ENCODE results near the gene CENPO. TPM values are rescaled to one million over a fixed set of nuclear protein-coding genes. Genes with fewer than 3 reads are reported as not detected.

CENPO gene
- total RNA-seq, 1 experiment from 2014 or later, result 27.9 TPM

GRCh38 chr2:24761866-24762265 lies 31.4 kb upstream of the CENPO start:
- Histone ChIP-seq H2AFZ (ENCODE audit: low read depth, low read length, poor library complexity, severe bottlenecking) (no peak overlapping the region), H3K27ac (ENCODE audit: low read depth, low read length) (no peak overlapping the region), H4K20me1 (ENCODE audit: insufficient read depth) (no peaks in the 10 kb centered on the region), H3K9me2 (ENCODE audit: insufficient read depth) (no peaks in the 10 kb centered on the region), H3K27me3 (ENCODE audit: insufficient read depth, low read length) (no peaks in the 10 kb centered on the region), H3K4me2 (ENCODE audit: low read length) (no peak overlapping the region), H3K79me2 (ENCODE audit: insufficient read depth, low read length) (no peaks in the 10 kb centered on the region), H3K4me1 (ENCODE audit: control insufficient read depth in 1 of 2, insufficient read depth in 2 of 2, low read length in 2 of 2) (no peaks in the 10 kb centered on the region), H3K9me3 (ENCODE audit: control insufficient read depth in 1 of 2, insufficient read depth in 1 of 2, low read depth in 1 of 2, low read length in 2 of 2) (no peaks in the 10 kb centered on the region), H3K4me3 (replicated peaks in 1 of 2; ENCODE audit: low read depth in 1 of 2, low read length in 2 of 2) (no peak overlapping the region), H3K36me3 (ENCODE audit: control insufficient read depth in 1 of 2, insufficient read depth in 2 of 2, low read length in 2 of 2) (peaks cover 0 to 3% of the 10 kb centered on the region in 2 experiments; a peak in 1 of 4 replicates), H3K9ac (ENCODE audit: low read length) (no peak overlapping the region)
- TF ChIP-seq ZNF274 (IDR thresholded peaks at IDR 0.05; ENCODE audit: low read depth, low read length), result no peak
- TF ChIP-seq JUND (IDR thresholded peaks at IDR 0.05), result no peak
- TF ChIP-seq ZBTB33 (IDR thresholded peaks at IDR 0.05; ENCODE audit: extremely low read depth, insufficient replicate concordance, low read length), result no peak
- no peak for TF ChIP-seq ZFX (IDR thresholded peaks at IDR 0.05)
- intact Hi-C loops (cut with micrococcal nuclease), result no loop called here
- POLR2A ChIA-PET, result no interaction called here
- CTCF ChIA-PET, result interaction anchor here (0.6 kb wide), 1 partner anchor 415 kb away, joined by 3 read pairs; no protein-coding TSS in a partner anchor
- BruUV-seq (replicated peaks), result no TSS peak
- RAD21 ChIA-PET (ENCODE audit: low non-redundant PET in 1 of 2, low total read pairs in 2 of 2, uncharacterized antibody in 2 of 2, unreplicated experiment in 2 of 2), result no interaction called here
- ATAC-seq (no peak), DNase-seq (ENCODE audit: low read depth, low spot score) (no peak)

- ATAC-seq, result no peak
- ChIA-PET CTCF (interaction anchor here (0.6 kb wide), 1 partner anchor 415 kb away, joined by 3 read pairs; no protein-coding TSS in a partner anchor), RAD21 (ENCODE audit: low non-redundant PET in 1 of 2, low total read pairs in 2 of 2, uncharacterized antibody in 2 of 2, unreplicated experiment in 2 of 2) (no interaction called here), POLR2A (no interaction called here)
- H3K4me3 ChIP-seq (replicated peaks in 1 of 2; ENCODE audit: low read depth in 1 of 2, low read length in 2 of 2), result no peak overlapping the region
- no peak overlapping the region for H3K27ac ChIP-seq (ENCODE audit: low read depth, low read length)
- no peak overlapping the region for H2AFZ ChIP-seq (ENCODE audit: low read depth, low read length, poor library complexity, severe bottlenecking)
- H3K9ac ChIP-seq (ENCODE audit: low read length), result no peak overlapping the region
- H4K20me1 ChIP-seq (ENCODE audit: insufficient read depth), result no peaks in the 10 kb centered on the region
- H3K79me2 ChIP-seq (ENCODE audit: insufficient read depth, low read length), result no peaks in the 10 kb centered on the region
- no peaks in the 10 kb centered on the region for H3K4me1 ChIP-seq (ENCODE audit: control insufficient read depth in 1 of 2, insufficient read depth in 2 of 2, low read length in 2 of 2)
- H3K27me3 ChIP-seq (ENCODE audit: insufficient read depth, low read length), result no peaks in the 10 kb centered on the region
- intact Hi-C loops (cut with micrococcal nuclease), result no loop called here
- no TSS peak for BruUV-seq (replicated peaks)
- no peak for DNase-seq (ENCODE audit: low read depth, low spot score)
- TF ChIP-seq POLR2AphosphoS5 (IDR thresholded peaks at IDR 0.05; ENCODE audit: low read depth, low read length) (no peak), JUND (IDR thresholded peaks at IDR 0.05) (no peak), REST (IDR thresholded peaks at IDR 0.05; ENCODE audit: low read depth) (no peak), YY1 (IDR thresholded peaks at IDR 0.05; ENCODE audit: extremely low read depth, insufficient replicate concordance, low read depth, low read length) (no peak), EZH2phosphoT487 (IDR thresholded peaks at IDR 0.05; ENCODE audit: borderline replicate concordance) (no peak), MAX (IDR thresholded peaks at IDR 0.05) (no peak), CBX3 (IDR thresholded peaks at IDR 0.05; ENCODE audit: low read depth) (no peak), SRF (IDR thresholded peaks at IDR 0.05; ENCODE audit: low read depth) (no peak), ATF3 (IDR thresholded peaks at IDR 0.05) (no peak), ZNF274 (IDR thresholded peaks at IDR 0.05; ENCODE audit: low read depth, low read length) (no peak), ELF1 (IDR thresholded peaks at IDR 0.05; ENCODE audit: borderline replicate concordance, low read depth) (no peak), POLR2A (IDR thresholded peaks at IDR 0.05; ENCODE audit: borderline replicate concordance, extremely low read depth, insufficient read depth, insufficient read length) (no peak)
- no peak overlapping the region for H3K4me2 ChIP-seq (ENCODE audit: low read length)
- H3K36me3 ChIP-seq (ENCODE audit: control insufficient read depth in 1 of 2, insufficient read depth in 2 of 2, low read length in 2 of 2), result peaks cover 0 to 3% of the 10 kb centered on the region in 2 experiments; a peak in 1 of 4 replicates
- H3K9me3 ChIP-seq (ENCODE audit: control insufficient read depth in 1 of 2, insufficient read depth in 1 of 2, low read depth in 1 of 2, low read length in 2 of 2), result no peaks in the 10 kb centered on the region
- no peaks in the 10 kb centered on the region for H3K9me2 ChIP-seq (ENCODE audit: insufficient read depth)
Measured at GRCh38 chr2:24762518-24762917, 30.7 kb upstream of the CENPO start.
